Measurements from ENCODE around the gene SPEM3.

Gene SPEM3

GRCh38 chr17:7389924-7390910 is 38.4 kb upstream of the SPEM3 start:
- Histone ChIP-seq H2AFZ (ENCODE audit: low read depth, low read length) (no peak overlapping the region), H3K9me3 (ENCODE audit: insufficient read depth, low read length, severe bottlenecking) (no peaks in the 10 kb centered on the region), H3K36me3 (ENCODE audit: insufficient read depth, low read length) (no peaks in the 10 kb centered on the region), H3K4me3 (ENCODE audit: low read depth in 1 of 2, low read length in 2 of 2) (no peak overlapping the region), H3K27ac (ENCODE audit: low read length) (no peak overlapping the region), H3K79me2 (ENCODE audit: insufficient read depth, low read length) (no peaks in the 10 kb centered on the region), H3K9ac (ENCODE audit: low read depth, low read length) (no peak overlapping the region), H3K4me1 (ENCODE audit: insufficient read depth, low read length) (peaks cover 19% of the 10 kb centered on the region), H3K4me2 (ENCODE audit: insufficient read depth, low read length) (no peak overlapping the region), H4K20me1 (ENCODE audit: insufficient read depth, low read length) (no peaks in the 10 kb centered on the region), H3K27me3 (ENCODE audit: insufficient read depth, low read length, poor library complexity) (no peaks in the 10 kb centered on the region)
- TF ChIP-seq CTCF (IDR thresholded peaks at IDR 0.05; ENCODE audit: borderline replicate concordance, extremely low read depth, low read length, poor library complexity, severe bottlenecking) (no peak), EZH2 (IDR thresholded peaks at IDR 0.05; ENCODE audit: borderline replicate concordance, low read depth, low read length, severe bottlenecking) (no peak)
- DNase-seq = no peak
- no peak for ATAC-seq (ENCODE audit: insufficient read depth, low read depth)

GRCh38 chr17:7391307-7391706 is 37.4 kb upstream of the SPEM3 start:
- Histone ChIP-seq H2AFZ (ENCODE audit: low read depth, low read length) (no peak overlapping the region), H3K79me2 (ENCODE audit: insufficient read depth, low read length) (no peaks in the 10 kb centered on the region), H3K9me3 (ENCODE audit: insufficient read depth, low read length, severe bottlenecking) (no peaks in the 10 kb centered on the region), H3K9ac (ENCODE audit: low read depth, low read length) (no peak overlapping the region), H3K27me3 (ENCODE audit: insufficient read depth, low read length, poor library complexity) (no peaks in the 10 kb centered on the region), H3K27ac (ENCODE audit: low read length) (no peak overlapping the region), H3K36me3 (ENCODE audit: insufficient read depth, low read length) (no peaks in the 10 kb centered on the region), H3K4me1 (ENCODE audit: insufficient read depth, low read length) (peaks cover 20% of the 10 kb centered on the region), H3K4me2 (ENCODE audit: insufficient read depth, low read length) (no peak overlapping the region), H4K20me1 (ENCODE audit: insufficient read depth, low read length) (no peaks in the 10 kb centered on the region), H3K4me3 (ENCODE audit: low read depth in 1 of 2, low read length in 2 of 2) (no peak overlapping the region)
- TF ChIP-seq CTCF (IDR thresholded peaks at IDR 0.05; ENCODE audit: borderline replicate concordance, extremely low read depth, low read length, poor library complexity, severe bottlenecking) = no peak
- TF ChIP-seq EZH2 (IDR thresholded peaks at IDR 0.05; ENCODE audit: borderline replicate concordance, low read depth, low read length, severe bottlenecking) = no peak
- no peak for ATAC-seq (ENCODE audit: insufficient read depth, low read depth)
- no peak for DNase-seq

- no peak for DNase-seq
- peaks cover 20% of the 10 kb centered on the region for H3K4me1 ChIP-seq (ENCODE audit: insufficient read depth, low read length)
- H3K27me3 ChIP-seq (ENCODE audit: insufficient read depth, low read length, poor library complexity) = no peaks in the 10 kb centered on the region
- H3K36me3 ChIP-seq (ENCODE audit: insufficient read depth, low read length) = no peaks in the 10 kb centered on the region
- no peaks in the 10 kb centered on the region for H3K9me3 ChIP-seq (ENCODE audit: insufficient read depth, low read length, severe bottlenecking)
- H3K9ac ChIP-seq (ENCODE audit: low read depth, low read length) = peak overlapping the region; percentile 76
- H3K4me2 ChIP-seq (ENCODE audit: insufficient read depth, low read length) = peak overlapping the region; percentile 85
- no peaks in the 10 kb centered on the region for H3K79me2 ChIP-seq (ENCODE audit: insufficient read depth, low read length)
- H3K27ac ChIP-seq (ENCODE audit: low read length) = no peak overlapping the region
- H2AFZ ChIP-seq (ENCODE audit: low read depth, low read length) = peak overlapping the region; percentile 81; the same call in 1 of the 2 replicates
- peak overlapping the region in 1 of 2 experiments; percentile 79; a peak in 2 of 4 replicates for H3K4me3 ChIP-seq (ENCODE audit: low read depth in 1 of 2, low read length in 2 of 2)
- TF ChIP-seq EZH2 (IDR thresholded peaks at IDR 0.05; ENCODE audit: borderline replicate concordance, low read depth, low read length, severe bottlenecking) = no peak
- ATAC-seq (ENCODE audit: insufficient read depth, low read depth) = no peak
- no peaks in the 10 kb centered on the region for H4K20me1 ChIP-seq (ENCODE audit: insufficient read depth, low read length)
These were observed 35.7 kb upstream of the SPEM3 start for GRCh38 chr17:7392696-7393612.

Measured in DND-41 (cell line).